MM.1S (cell line): Measurements from ENCODE around the gene NFATC4.

Experiments
- CTCF ChIP-seq: fragments of 300-600 bp; sonication (generic); IDR thresholded peaks from 2 replicates; pipeline ENCODE4 v1.5.1; 2016; ENCODE audit warnings: antibody characterized with exemption, low read length, mixed read lengths
- EZH2 ChIP-seq: fragments of 300-600 bp; sonication (generic); optimal IDR thresholded peaks from 2 replicates; pipeline ENCODE3; 2017; ENCODE audit warnings: low read depth, mild to moderate bottlenecking, antibody characterized with exemption, low read length, mixed read lengths
- EZH2phosphoT487 ChIP-seq: fragments of 300-600 bp; sonication (generic); IDR thresholded peaks from 2 replicates; pipeline ENCODE4 v1.6.1; 2018; ENCODE audit warnings: antibody characterized with exemption, low read length

DNA sequence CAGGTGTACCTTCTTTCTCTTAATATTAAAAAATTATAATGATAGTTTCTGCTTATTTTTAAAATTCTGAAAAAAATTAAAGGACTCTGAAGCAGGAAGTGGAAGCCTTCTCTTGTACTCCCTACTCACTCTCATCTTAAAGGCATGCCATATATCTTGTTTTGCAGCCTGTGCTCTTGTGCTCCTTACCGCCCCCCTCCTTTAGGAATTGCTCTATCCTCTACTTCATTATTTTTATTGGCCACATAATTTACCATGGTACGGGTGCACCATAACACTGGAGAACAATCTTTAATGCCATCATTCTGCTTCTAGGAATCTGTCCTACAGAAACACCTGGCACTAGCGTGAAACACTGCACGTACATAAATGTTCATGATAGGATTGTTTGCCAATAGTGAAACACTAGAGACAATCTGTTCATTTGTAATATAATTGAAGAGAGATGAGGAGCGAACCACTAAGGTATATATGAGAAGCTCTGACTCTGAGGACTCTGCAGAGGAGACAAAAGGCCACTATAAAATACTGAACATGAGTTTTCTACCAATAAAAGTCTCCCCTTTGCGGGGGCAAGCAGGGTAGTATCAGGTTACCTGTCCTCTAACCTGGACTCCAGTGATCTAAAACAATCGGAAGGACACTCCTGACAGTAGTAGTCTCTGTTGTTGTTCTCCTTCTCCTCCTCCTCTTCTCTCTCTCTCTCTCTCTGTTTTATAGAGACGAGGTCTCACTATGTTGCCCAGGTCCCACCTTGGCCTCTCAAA is 24.5 kb downstream of the NFATC4 start:
- TF ChIP-seq CTCF (no peak), EZH2 (no peak), EZH2phosphoT487 (no peak)
